IPS-15b (cell line): ENCODE measurements around the gene PGRMC1.
"Not testable (repeated sequence)": the region's sequence is repeated elsewhere in the genome, so short reads cannot be mapped to it uniquely, and the experiment has no call there.

Experiments used
- H3K27me3 ChIP-seq: one replicate; pipeline ENCODE4 v1.6.1; 2013; ENCODE audit warnings: low read length; ENCODE audit not compliant: control insufficient read depth, insufficient read depth
- H3K36me3 ChIP-seq: one replicate; pipeline ENCODE4 v1.6.1; 2013; ENCODE audit warnings: low read length; ENCODE audit not compliant: control insufficient read depth, insufficient read depth
- H3K4me1 ChIP-seq: one replicate; pipeline ENCODE4 v1.6.1; 2013; ENCODE audit warnings: mild to moderate bottlenecking, low read length; ENCODE audit not compliant: control insufficient read depth, insufficient read depth
- H3K4me3 ChIP-seq: one replicate; pipeline ENCODE4 v1.5.1; 2013; ENCODE audit warnings: low read depth, low read length
- H3K9ac ChIP-seq: one replicate; pipeline ENCODE4 v1.6.1; 2013; ENCODE audit warnings: low read depth, mild to moderate bottlenecking, low read length
- H3K9me3 ChIP-seq: one replicate; pipeline ENCODE4 v1.6.1; 2013; ENCODE audit warnings: mild to moderate bottlenecking, low read length; ENCODE audit not compliant: control insufficient read depth, insufficient read depth

Gene PGRMC1

GRCh38 chrX:119210931-119211648 lies 25.0 kb upstream of the PGRMC1 start:
- not testable (repeated sequence) for H3K27me3 ChIP-seq, H3K4me3 ChIP-seq, H3K36me3 ChIP-seq, H3K4me1 ChIP-seq, H3K9ac ChIP-seq, H3K9me3 ChIP-seq

GRCh38 chrX:119211649-119212014 lies 24.5 kb upstream of the PGRMC1 start:
- Histone ChIP-seq H3K27me3 (no peaks in the 10 kb centered on the region), H3K4me3 (no peak overlapping the region), H3K9me3 (no peaks in the 10 kb centered on the region), H3K4me1 (no peaks in the 10 kb centered on the region), H3K9ac (no peak overlapping the region), H3K36me3 (no peaks in the 10 kb centered on the region)

- Histone ChIP-seq H3K36me3 (no peaks in the 10 kb centered on the region), H3K27me3 (no peaks in the 10 kb centered on the region), H3K9ac (no peak overlapping the region), H3K9me3 (no peaks in the 10 kb centered on the region), H3K4me3 (no peak overlapping the region), H3K4me1 (no peaks in the 10 kb centered on the region)
Observed at GRCh38 chrX:119218198-119218597, 17.9 kb upstream of the PGRMC1 start.

- Histone ChIP-seq H3K4me1 (no peaks in the 10 kb centered on the region), H3K27me3 (no peaks in the 10 kb centered on the region), H3K9ac (no peak overlapping the region), H3K36me3 (no peaks in the 10 kb centered on the region), H3K9me3 (no peaks in the 10 kb centered on the region), H3K4me3 (no peak overlapping the region)
Observed at GRCh38 chrX:119222932-119223331, 13.2 kb upstream of the PGRMC1 start.

- H3K4me3 ChIP-seq, result no peak overlapping the region
- no peaks in the 10 kb centered on the region for H3K9me3 ChIP-seq
- H3K4me1 ChIP-seq, result no peaks in the 10 kb centered on the region
- H3K9ac ChIP-seq, result no peak overlapping the region
- H3K27me3 ChIP-seq, result no peaks in the 10 kb centered on the region
- H3K36me3 ChIP-seq, result no peaks in the 10 kb centered on the region
Observed at GRCh38 chrX:119223783-119224182, 12.3 kb upstream of the PGRMC1 start.

- Histone ChIP-seq H3K9ac (no peak overlapping the region), H3K4me3 (no peak overlapping the region), H3K36me3 (no peaks in the 10 kb centered on the region), H3K9me3 (no peaks in the 10 kb centered on the region), H3K27me3 (no peaks in the 10 kb centered on the region), H3K4me1 (no peaks in the 10 kb centered on the region)
Observed at GRCh38 chrX:119226446-119226845, 9.6 kb upstream of the PGRMC1 start.

- Histone ChIP-seq H3K27me3 (no peaks in the 10 kb centered on the region), H3K4me3 (no peak overlapping the region), H3K4me1 (no peaks in the 10 kb centered on the region), H3K36me3 (no peaks in the 10 kb centered on the region), H3K9ac (no peak overlapping the region), H3K9me3 (no peaks in the 10 kb centered on the region)
Observed at GRCh38 chrX:119228512-119229252, 7.4 kb upstream of the PGRMC1 start.

GRCh38 chrX:119229253-119229615 lies 6.9 kb upstream of the PGRMC1 start:
- Histone ChIP-seq H3K27me3 (no peaks in the 10 kb centered on the region), H3K9ac (no peak overlapping the region), H3K4me3 (no peak overlapping the region), H3K9me3 (no peaks in the 10 kb centered on the region), H3K4me1 (no peaks in the 10 kb centered on the region), H3K36me3 (no peaks in the 10 kb centered on the region)

- Histone ChIP-seq H3K9me3 (no peaks in the 10 kb centered on the region), H3K9ac (no peak overlapping the region), H3K4me1 (no peaks in the 10 kb centered on the region), H3K4me3 (no peak overlapping the region), H3K27me3 (no peaks in the 10 kb centered on the region), H3K36me3 (no peaks in the 10 kb centered on the region)
Observed at GRCh38 chrX:119230850-119231249, 5.2 kb upstream of the PGRMC1 start.

GRCh38 chrX:119231936-119232445 lies 4.1 kb upstream of the PGRMC1 start:
- Histone ChIP-seq H3K36me3 (no peaks in the 10 kb centered on the region), H3K4me1 (no peaks in the 10 kb centered on the region), H3K9ac (no peak overlapping the region), H3K9me3 (no peaks in the 10 kb centered on the region), H3K27me3 (no peaks in the 10 kb centered on the region), H3K4me3 (no peak overlapping the region)

- H3K36me3 ChIP-seq, result no peaks in the 10 kb centered on the region
- H3K9me3 ChIP-seq, result no peaks in the 10 kb centered on the region
- H3K27me3 ChIP-seq, result no peaks in the 10 kb centered on the region
- peak overlapping the region; percentile 58 for H3K4me3 ChIP-seq
- no peaks in the 10 kb centered on the region for H3K4me1 ChIP-seq
- H3K9ac ChIP-seq, result no peak overlapping the region
Observed at GRCh38 chrX:119235051-119235511, 1.0 kb upstream of the PGRMC1 start.
